ENCODE results near the gene SMARCC2. TPM values are rescaled to one million over a fixed set of nuclear protein-coding genes. Genes with fewer than 3 reads are reported as not detected.

SMARCC2 gene
- total RNA-seq, 1 experiment from 2014 or later: 38.4 TPM

- peak within 1 kb of the TSS; percentile 82 for H3K9ac ChIP-seq (ENCODE audit: low read length)
- H3K4me2 ChIP-seq (ENCODE audit: low read length): peak within 1 kb of the TSS; percentile 94
- peak within 1 kb of the TSS; percentile 81 for H3K27ac ChIP-seq (ENCODE audit: low read length)
- DNase-seq: peak; percentile 96
- peaks cover 35% of the 10 kb centered on the region for H3K79me2 ChIP-seq (ENCODE audit: low read length)
- ChIA-PET CTCF (interaction anchor here (0.5 to 1.6 kb wide), 8 partner anchors 15 to 1897 kb away, joined by 3 to 9 read pairs (median 5); partner anchors contain the start of genes COPZ1 and SMARCC2), POLR2A (ENCODE audit: unreplicated experiment) (interaction anchor here (0.5 to 1.3 kb wide), 4 partner anchors 94 to 227 kb away, joined by 3 to 17 read pairs (median 7); partner anchors contain the start of genes ESYT1, PA2G4 and TIMELESS)
- peak; percentile 71 for ATAC-seq
- no peaks in the 10 kb centered on the region for H3F3A ChIP-seq (ENCODE audit: low read length, unreplicated experiment)
- H3K9me2 ChIP-seq (replicated peaks; ENCODE audit: low read length): no peaks in the 10 kb centered on the region
- peak within 1 kb of the TSS; percentile 89 for H2AFZ ChIP-seq (ENCODE audit: low read length)
- intact Hi-C loops (cut with micrococcal nuclease): loop anchor here (5.0 kb wide), 1 partner anchor 45 kb away; the partner anchor contains the start of gene COQ10A
- no peaks in the 10 kb centered on the region for H3K27me3 ChIP-seq (ENCODE audit: low read length)
- TF ChIP-seq, protein P1, sequence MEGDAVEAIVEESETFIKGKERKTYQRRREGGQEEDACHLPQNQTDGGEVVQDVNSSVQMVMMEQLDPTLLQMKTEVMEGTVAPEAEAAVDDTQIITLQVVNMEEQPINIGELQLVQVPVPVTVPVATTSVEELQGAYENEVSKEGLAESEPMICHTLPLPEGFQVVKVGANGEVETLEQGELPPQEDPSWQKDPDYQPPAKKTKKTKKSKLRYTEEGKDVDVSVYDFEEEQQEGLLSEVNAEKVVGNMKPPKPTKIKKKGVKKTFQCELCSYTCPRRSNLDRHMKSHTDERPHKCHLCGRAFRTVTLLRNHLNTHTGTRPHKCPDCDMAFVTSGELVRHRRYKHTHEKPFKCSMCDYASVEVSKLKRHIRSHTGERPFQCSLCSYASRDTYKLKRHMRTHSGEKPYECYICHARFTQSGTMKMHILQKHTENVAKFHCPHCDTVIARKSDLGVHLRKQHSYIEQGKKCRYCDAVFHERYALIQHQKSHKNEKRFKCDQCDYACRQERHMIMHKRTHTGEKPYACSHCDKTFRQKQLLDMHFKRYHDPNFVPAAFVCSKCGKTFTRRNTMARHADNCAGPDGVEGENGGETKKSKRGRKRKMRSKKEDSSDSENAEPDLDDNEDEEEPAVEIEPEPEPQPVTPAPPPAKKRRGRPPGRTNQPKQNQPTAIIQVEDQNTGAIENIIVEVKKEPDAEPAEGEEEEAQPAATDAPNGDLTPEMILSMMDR (conservative IDR thresholded peaks at IDR 0.05; ENCODE audit: low read depth, low read length): no peak
- H3K9me3 ChIP-seq (ENCODE audit: low read length): no peaks in the 10 kb centered on the region
- peak within 1 kb of the TSS; percentile 90 for H3K4me3 ChIP-seq (ENCODE audit: low read length)
- no peaks in the 10 kb centered on the region for H4K20me1 ChIP-seq (ENCODE audit: low read length)
- peaks cover 22% of the 10 kb centered on the region for H3K4me1 ChIP-seq (ENCODE audit: insufficient read depth, low read length)
- H3K36me3 ChIP-seq (ENCODE audit: low read depth, low read length): no peaks in the 10 kb centered on the region
- TSS peak; percentile 41 for BruUV-seq (replicated peaks)
These were observed 32.7 kb upstream of the SMARCC2 start, which contains the start of gene RNF41 for GRCh38 chr12:56221757-56222530. Gene RNF41, minus strand, starts transcription at chr12:56221922. Its CDS starts 7,875 bp downstream, at chr12:56214047.

- TF ChIP-seq EZH2phosphoT487 (IDR thresholded peaks at IDR 0.05; ENCODE audit: borderline replicate concordance, low read length): no peak
- TF ChIP-seq, protein P1 (conservative IDR thresholded peaks at IDR 0.05; ENCODE audit: low read depth, low read length): no peak
- no peak for TF ChIP-seq EZH2 (IDR thresholded peaks at IDR 0.05; ENCODE audit: low read length, unreplicated experiment)
- H3K9me2 ChIP-seq (replicated peaks; ENCODE audit: low read length): no peaks in the 10 kb centered on the region
- H3K36me3 ChIP-seq (ENCODE audit: low read depth, low read length): no peaks in the 10 kb centered on the region
- H3K9ac ChIP-seq (ENCODE audit: low read length): peak overlapping the region; percentile 82
- ChIA-PET POLR2A (ENCODE audit: unreplicated experiment) (interaction anchor here (0.7 to 1.3 kb wide), 2 partner anchors 93 to 228 kb away, joined by 3 to 17 read pairs; partner anchors contain the start of genes ESYT1 and TIMELESS), CTCF (interaction anchor here (0.6 to 1.6 kb wide), 7 partner anchors 14 to 492 kb away, joined by 3 to 9 read pairs (median 5); partner anchors contain the start of genes IL23A and SMARCC2)
- peaks cover 35% of the 10 kb centered on the region for H3K79me2 ChIP-seq (ENCODE audit: low read length)
- H2AFZ ChIP-seq (ENCODE audit: low read length): peak overlapping the region; percentile 89
- peak overlapping the region; percentile 90 for H3K4me3 ChIP-seq (ENCODE audit: low read length)
- no peaks in the 10 kb centered on the region for H4K20me1 ChIP-seq (ENCODE audit: low read length)
- H3K4me1 ChIP-seq (ENCODE audit: insufficient read depth, low read length): peaks cover 22% of the 10 kb centered on the region
- BruUV-seq (replicated peaks): TSS peak; percentile 85
- DNase-seq: peak; percentile 52
- peak overlapping the region; percentile 94 for H3K4me2 ChIP-seq (ENCODE audit: low read length)
- peak; percentile 16 for ATAC-seq
- intact Hi-C loops (cut with micrococcal nuclease): loop anchor here (5.0 kb wide), 1 partner anchor 46 kb away; the partner anchor contains the start of gene COQ10A
- H3K27ac ChIP-seq (ENCODE audit: low read length): peak overlapping the region; percentile 81
- no peaks in the 10 kb centered on the region for H3K9me3 ChIP-seq (ENCODE audit: low read length)
- H3F3A ChIP-seq (ENCODE audit: low read length, unreplicated experiment): no peaks in the 10 kb centered on the region
- no peaks in the 10 kb centered on the region for H3K27me3 ChIP-seq (ENCODE audit: low read length)
These were observed 32.0 kb upstream of the SMARCC2 start for GRCh38 chr12:56221232-56221756.
